SK-N-SH (cell line): ENCODE data around the gene ARMC9. TPM values are rescaled to one million over a fixed set of nuclear protein-coding genes. Genes with fewer than 3 reads are reported as not detected.

Experiments used
- CTCF ChIA-PET: fragments of 300-600, 350-600 bp; formaldehyde crosslinking; extraction: SDS; loops from one replicate; lab custom pipeline; 2021; lab: Yijun Ruan, JAX
- POLR2A ChIA-PET: fragments of 350-600 bp; sonication (Branson Sonifier 250); formaldehyde crosslinking; extraction: SDS; loops from one replicate; lab custom pipeline; 2020; ENCODE audit warnings: antibody characterized with exemption, inconsistent platforms; lab: Yijun Ruan, JAX
- DNase-seq: peaks from one replicate; pipeline ENCODE4 v3.0.0; 2012
- H2AFZ ChIP-seq: fragments of 200-600 bp; sonication (generic); 2 replicates; pipeline ENCODE4 v1.8.1; 2016; ENCODE audit warnings: antibody characterized with exemption, mild to moderate bottlenecking, low read depth
- H3F3A ChIP-seq: fragments of 200-600 bp; sonication (generic); replicated peaks from 2 replicates; pipeline ENCODE3; 2016; ENCODE audit warnings: antibody characterized with exemption, mild to moderate bottlenecking; ENCODE audit not compliant: insufficient read depth
- H3K27ac ChIP-seq, 2 experiments: fragments of 200-500 bp in 1 of 2; fragments of 200-600 bp in 1 of 2; sonication (Bioruptor generic) in 1 of 2; sonication (generic), shearing (Covaris generic) in 1 of 2; 2 replicates each; pipeline versions ENCODE4 v1.5.1 to v1.6.1; 2014 to 2016; ENCODE audit warnings: low read depth in 2 of 2, inconsistent platforms in 1 of 2, low read length in 1 of 2, mild to moderate bottlenecking in 1 of 2, mixed read lengths in 1 of 2
- H3K27me3 ChIP-seq: fragments of 200-600 bp; sonication (generic), shearing (Covaris generic); 2 replicates; pipeline ENCODE4 v1.6.1; 2016; ENCODE audit warnings: mixed run types; ENCODE audit not compliant: insufficient read depth
- H3K36me3 ChIP-seq, 2 experiments: fragments of 200-500 bp in 1 of 2; fragments of 200-600 bp in 1 of 2; sonication (Bioruptor generic) in 1 of 2; sonication (generic) in 1 of 2; replicated peaks in 1 of 2; 2 replicates each; pipeline versions ENCODE3 to v1.5.1; 2014 to 2016; ENCODE audit warnings: low read length in 1 of 2, mild to moderate bottlenecking in 1 of 2; ENCODE audit not compliant: insufficient read depth in 2 of 2, control insufficient read depth in 1 of 2
- H3K4me1 ChIP-seq, 2 experiments: fragments of 200-500 bp in 1 of 2; fragments of 200-600 bp in 1 of 2; sonication (Bioruptor generic) in 1 of 2; sonication (generic), shearing (Covaris generic) in 1 of 2; 2 replicates each; pipeline versions ENCODE4 v1.5.1 to v1.6.1; 2014 to 2016; ENCODE audit warnings: low read depth in 1 of 2, low read length in 1 of 2, mixed run types in 1 of 2; ENCODE audit not compliant: insufficient read depth in 2 of 2, control insufficient read depth in 1 of 2
- H3K4me2 ChIP-seq: fragments of 200-600 bp; sonication (generic), shearing (Covaris generic); 2 replicates; pipeline ENCODE4 v1.6.1; 2017; ENCODE audit warnings: mixed run types
- H3K4me3 ChIP-seq, 2 experiments: fragments of 200-500 bp in 1 of 2; fragments of 200-600 bp in 1 of 2; sonication (Bioruptor generic) in 1 of 2; sonication (generic), shearing (Covaris generic) in 1 of 2; 2 replicates each; pipeline versions ENCODE4 v1.5.1 to v1.8.1; 2014 to 2016; ENCODE audit warnings: low read depth in 2 of 2, inconsistent platforms in 1 of 2, low read length in 1 of 2, mild to moderate bottlenecking in 1 of 2, mixed read lengths in 1 of 2, moderate library complexity in 1 of 2
- H3K79me2 ChIP-seq: fragments of 200-600 bp; sonication (generic); 2 replicates; pipeline ENCODE4 v1.8.1; 2017; ENCODE audit warnings: mild to moderate bottlenecking; ENCODE audit not compliant: insufficient read depth
- H3K9ac ChIP-seq: fragments of 200-600 bp; sonication (generic); 2 replicates; pipeline ENCODE4 v1.6.1; 2017; ENCODE audit warnings: mixed run types
- H3K9me2 ChIP-seq: fragments of 200-600 bp; sonication (generic); 2 replicates; pipeline ENCODE4 v1.6.1; 2017; ENCODE audit warnings: mixed run types
- H3K9me3 ChIP-seq: fragments of 200-600 bp; sonication (generic); 2 replicates; pipeline ENCODE4 v1.6.1; 2017; ENCODE audit warnings: mixed run types, mild to moderate bottlenecking, moderate library complexity
- H4K20me1 ChIP-seq: fragments of 200-600 bp; sonication (generic); 2 replicates; pipeline ENCODE4 v1.6.1; 2017; ENCODE audit warnings: mild to moderate bottlenecking, mixed run types; ENCODE audit not compliant: insufficient read depth
- EP300 ChIP-seq, 2 experiments: IDR thresholded peaks; 2 replicates each; pipeline versions ENCODE4 v1.4.0 to v1.6.1; 2012; ENCODE audit warnings: borderline replicate concordance in 1 of 2, low read depth in 1 of 2, low read length in 1 of 2
- FOSL2 ChIP-seq: IDR thresholded peaks from 2 replicates; pipeline ENCODE4 v1.4.0; 2012; ENCODE audit warnings: low read depth, mild to moderate bottlenecking, moderate library complexity, borderline replicate concordance
- GABPA ChIP-seq: IDR thresholded peaks from 2 replicates; pipeline ENCODE4 v1.4.0; 2012; ENCODE audit warnings: low read depth, mild to moderate bottlenecking
- RXRA ChIP-seq: IDR thresholded peaks from 2 replicates; pipeline ENCODE4 v1.4.0; 2012; ENCODE audit warnings: low read depth, mild to moderate bottlenecking, borderline replicate concordance
- SMC3 ChIP-seq: IDR thresholded peaks from 2 replicates; pipeline ENCODE4 v1.6.1; 2012; ENCODE audit warnings: low read depth, low read length, improper control_type of control experiment
- TAF1 ChIP-seq: IDR thresholded peaks from 2 replicates; pipeline ENCODE4 v1.6.1; 2012; ENCODE audit warnings: low read depth, mild to moderate bottlenecking, low read length, moderate library complexity, borderline replicate concordance
- TCF12 ChIP-seq: IDR thresholded peaks from 2 replicates; pipeline ENCODE4 v1.4.0; 2012
- YY1 ChIP-seq: IDR thresholded peaks from 2 replicates; pipeline ENCODE4 v1.4.0; 2012; ENCODE audit warnings: low read depth, mild to moderate bottlenecking
- WGBS: methylation state at CpG from one replicate; pipeline ENCODE4 v1.1.6; 2017; ENCODE audit warnings: low lambda C conversion rate; 5-methylcytosine and 5-hydroxymethylcytosine counted together
- polyA plus RNA-seq, 3 experiments: library from polyadenylated mRNA; depleted of rRNA; stranded (reverse); fragments of >200 nt; gene quantifications; 2 replicates each; pipeline ENCODE4 v1.2.3, GENCODE V29; 2012
- TF ChIP-seq, protein P1 (sequence below): fragments of 200-600 bp; sonication (generic); IDR thresholded peaks from 2 replicates; pipeline ENCODE4 v1.6.1; 2017; ENCODE audit warnings: antibody characterized with exemption, mild to moderate bottlenecking, moderate library complexity

ARMC9 gene
- polyA plus RNA-seq, 1 of the 3 experiments (the other 2 are of a cell fraction): 25.3 TPM

DNA sequence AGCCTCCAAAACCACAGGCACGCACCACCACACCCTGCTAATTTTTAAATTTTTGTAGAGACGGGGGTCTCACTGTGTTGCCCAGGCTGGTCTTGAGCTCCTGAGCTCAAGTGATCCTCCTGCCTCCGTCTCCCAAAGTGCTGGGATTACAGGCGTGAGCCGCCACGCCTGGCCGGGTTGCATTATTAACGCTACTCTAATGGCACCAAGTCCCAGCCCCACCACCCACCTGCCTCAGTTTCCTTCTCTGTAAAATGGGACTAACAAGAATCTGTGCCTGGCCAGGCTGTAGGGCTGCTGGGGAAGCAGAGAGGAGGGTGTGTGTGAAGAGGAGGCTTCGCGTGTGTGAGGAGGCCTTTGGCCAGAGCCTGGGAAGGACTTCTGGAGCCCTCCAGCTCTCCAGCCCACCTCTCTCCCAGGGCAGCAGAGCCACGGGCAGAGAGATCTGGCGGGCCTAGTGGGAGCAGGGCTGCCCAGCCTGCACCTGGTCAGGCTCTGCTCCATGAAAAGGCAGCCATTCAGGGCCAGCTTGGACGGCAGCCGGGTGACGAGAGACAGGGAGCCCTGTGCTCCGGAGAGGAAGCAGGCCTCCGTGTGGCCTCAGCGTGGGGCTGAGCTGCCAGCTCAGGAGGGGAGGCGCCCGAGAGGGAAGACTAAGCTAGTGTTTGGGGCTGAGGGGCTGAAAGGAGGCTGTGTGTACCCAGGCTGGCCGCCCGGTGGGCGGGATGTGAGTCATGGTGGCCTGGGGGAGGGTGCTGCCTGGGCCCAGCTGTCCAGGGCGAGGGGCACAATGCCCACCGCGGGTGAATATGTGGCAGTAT is 189.7 kb downstream of the ARMC9 start:
- H3F3A ChIP-seq: no peaks in the 10 kb centered on the region
- H3K9ac ChIP-seq: peak overlapping the region; percentile 31; the same call in 1 of the 2 replicates
- WGBS: 67% methylated on average over 21 of the region's 26 CpGs
- 0 out of 2 replicates have a peak overlapping the region, but pooled peaks have one; percentile 32 for H2AFZ ChIP-seq
- DNase-seq: peak; percentile 70
- peak overlapping the region; percentile 16 to 32; a peak in 2 of 4 replicates for H3K27ac ChIP-seq
- H3K4me2 ChIP-seq: peak overlapping the region; percentile 50; the same call in 1 of the 2 replicates
- no peaks in the 10 kb centered on the region for H3K79me2 ChIP-seq
- peaks cover 6 to 34% of the 10 kb centered on the region in 2 experiments; a peak in 2 of 4 replicates for H3K4me1 ChIP-seq
- H4K20me1 ChIP-seq: no peaks in the 10 kb centered on the region
- H3K4me3 ChIP-seq: no peak overlapping the region
- CTCF ChIA-PET: interaction anchor here (0.8 to 3.5 kb wide), 4 partner anchors 12 to 91 kb away, joined by 3 to 14 read pairs (median 4); no protein-coding TSS in a partner anchor
- no peaks in the 10 kb centered on the region for H3K27me3 ChIP-seq
- H3K36me3 ChIP-seq: no peaks in the 10 kb centered on the region
- peaks cover 7% of the 10 kb centered on the region; the same call in 1 of the 2 replicates for H3K9me3 ChIP-seq
- TF ChIP-seq FOSL2: peak; percentile 44; the same call in 1 of the 2 replicates
- no peak for TF ChIP-seq EP300 (IDR thresholded peaks at IDR 0.05; ENCODE audit: borderline replicate concordance in 1 of 2, low read depth in 1 of 2, low read length in 1 of 2)
- TF ChIP-seq TCF12: peak; percentile 37; the same call in 1 of the 2 replicates
- TF ChIP-seq, all 33 proteins: peak for 2
- POLR2A ChIA-PET: interaction anchor here (1.2 kb wide), 1 partner anchor 23 kb away, joined by 4 read pairs; no protein-coding TSS in a partner anchor
- H3K9me2 ChIP-seq: no peaks in the 10 kb centered on the region

DNA sequence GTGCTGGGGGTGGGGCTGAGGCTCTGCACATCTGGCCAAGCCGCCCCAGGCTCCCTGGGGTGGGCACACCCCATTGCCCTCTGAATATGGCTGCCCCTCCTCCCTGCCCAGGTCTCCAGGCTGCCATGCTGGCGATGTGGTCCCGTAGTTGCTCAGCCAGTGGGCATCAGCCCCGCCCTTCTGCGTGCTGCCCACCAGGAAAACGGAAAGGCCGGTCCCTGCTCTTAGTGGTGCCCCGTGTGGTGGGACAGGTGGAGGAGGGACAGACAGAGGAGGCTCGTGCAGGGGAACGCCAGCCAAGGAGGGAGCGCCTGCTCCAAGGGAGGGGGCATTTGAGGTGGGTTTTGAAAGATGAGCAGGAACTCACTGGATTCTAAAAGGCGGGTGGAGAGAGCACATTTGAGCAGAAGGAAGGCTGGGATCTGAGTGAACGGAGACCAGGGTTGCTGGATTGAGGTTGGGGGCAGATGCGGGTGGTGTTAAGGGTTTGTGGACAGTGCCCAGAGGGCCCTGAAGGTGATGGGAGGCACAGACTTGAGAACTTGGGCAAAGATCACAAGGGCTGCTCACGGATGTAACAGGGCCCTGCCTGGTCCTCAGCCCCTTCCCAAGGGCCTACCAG is 190.4 kb downstream of the ARMC9 start:
- Histone ChIP-seq H3K79me2 (no peaks in the 10 kb centered on the region), H3K9ac (no peak overlapping the region), H3K9me3 (peaks cover 7% of the 10 kb centered on the region; the same call in 1 of the 2 replicates), H3K36me3 (no peaks in the 10 kb centered on the region), H3K4me2 (peak overlapping the region; percentile 50; the same call in 1 of the 2 replicates), H4K20me1 (no peaks in the 10 kb centered on the region), H2AFZ (no peak overlapping the region), H3K4me1 (peaks cover 6 to 36% of the 10 kb centered on the region in 2 experiments; a peak in 2 of 4 replicates), H3F3A (no peaks in the 10 kb centered on the region), H3K9me2 (no peaks in the 10 kb centered on the region), H3K27ac (peak overlapping the region in 1 of 2 experiments; percentile 32; a peak in 1 of 4 replicates), H3K27me3 (no peaks in the 10 kb centered on the region), H3K4me3 (no peak overlapping the region)
- ChIA-PET POLR2A (interaction anchor here (1.2 kb wide), 1 partner anchor 23 kb away, joined by 4 read pairs; no protein-coding TSS in a partner anchor), CTCF (interaction anchor here (0.8 to 3.5 kb wide), 4 partner anchors 11 to 92 kb away, joined by 3 to 14 read pairs (median 4); no protein-coding TSS in a partner anchor)
- WGBS: 95% methylated on average over 10 of the region's 15 CpGs
- TF ChIP-seq TAF1: no peak
- no peak for TF ChIP-seq SMC3
- no peak for TF ChIP-seq YY1
- no peak for TF ChIP-seq EP300 (IDR thresholded peaks at IDR 0.05; ENCODE audit: borderline replicate concordance in 1 of 2, low read depth in 1 of 2, low read length in 1 of 2)
- TF ChIP-seq, protein P1, sequence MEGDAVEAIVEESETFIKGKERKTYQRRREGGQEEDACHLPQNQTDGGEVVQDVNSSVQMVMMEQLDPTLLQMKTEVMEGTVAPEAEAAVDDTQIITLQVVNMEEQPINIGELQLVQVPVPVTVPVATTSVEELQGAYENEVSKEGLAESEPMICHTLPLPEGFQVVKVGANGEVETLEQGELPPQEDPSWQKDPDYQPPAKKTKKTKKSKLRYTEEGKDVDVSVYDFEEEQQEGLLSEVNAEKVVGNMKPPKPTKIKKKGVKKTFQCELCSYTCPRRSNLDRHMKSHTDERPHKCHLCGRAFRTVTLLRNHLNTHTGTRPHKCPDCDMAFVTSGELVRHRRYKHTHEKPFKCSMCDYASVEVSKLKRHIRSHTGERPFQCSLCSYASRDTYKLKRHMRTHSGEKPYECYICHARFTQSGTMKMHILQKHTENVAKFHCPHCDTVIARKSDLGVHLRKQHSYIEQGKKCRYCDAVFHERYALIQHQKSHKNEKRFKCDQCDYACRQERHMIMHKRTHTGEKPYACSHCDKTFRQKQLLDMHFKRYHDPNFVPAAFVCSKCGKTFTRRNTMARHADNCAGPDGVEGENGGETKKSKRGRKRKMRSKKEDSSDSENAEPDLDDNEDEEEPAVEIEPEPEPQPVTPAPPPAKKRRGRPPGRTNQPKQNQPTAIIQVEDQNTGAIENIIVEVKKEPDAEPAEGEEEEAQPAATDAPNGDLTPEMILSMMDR: no peak
- no peak for TF ChIP-seq RXRA
- no peak for TF ChIP-seq GABPA
- DNase-seq: peak; percentile 36
